Right lobe of liver (tissue), 6 donors: ENCODE results near the gene GBGT1. TPM values are rescaled to one million over a fixed set of nuclear protein-coding genes. Genes with fewer than 3 reads are reported as not detected.

Experiments
- ATAC-seq, 4 donors: fragments of 200-7000 bp; cut with Tn5 transposase; one replicate each; pipeline ENCODE4 v1.9.1; 2020; ENCODE audit warnings: mild to moderate bottlenecking in 4 of 4, moderate library complexity in 4 of 4
- DNase-seq, 3 donors: peaks; one replicate each; pipeline ENCODE4 v3.0.0-alpha.2; 2020
- H3K27ac ChIP-seq, 3 donors: fragments of 200-600 bp; one replicate each; pipeline ENCODE4 v1.8.0; 2022
- H3K27me3 ChIP-seq, 2 donors: fragments of 200-600 bp; one replicate each; pipeline ENCODE4 v1.8.0; 2022
- H3K36me3 ChIP-seq, 4 donors: fragments of 200-600 bp; sonication (generic) in 1 of 4; one replicate each; pipeline versions ENCODE4 v1.5.1 to v1.8.0; 2017 to 2022; ENCODE audit warnings: control low read depth in 1 of 4
- H3K4me1 ChIP-seq, 4 donors: fragments of 200-600 bp; sonication (generic) in 1 of 4; one replicate each; pipeline versions ENCODE4 v1.5.1 to v1.8.0; 2017 to 2022; ENCODE audit warnings: control low read depth in 1 of 4
- H3K4me3 ChIP-seq, 3 donors: fragments of 200-600 bp; one replicate each; pipeline ENCODE4 v1.8.0; 2022
- H3K9me3 ChIP-seq, 4 donors: fragments of 200-600 bp; sonication (generic) in 1 of 4; one replicate each; pipeline versions ENCODE4 v1.5.1 to v1.8.0; 2017 to 2022; ENCODE audit warnings: control low read depth in 1 of 4
- POLR2A ChIP-seq: fragments of 450-650 bp; IDR thresholded peaks from one replicate; pipeline ENCODE4 v1.6.1; 2017; ENCODE audit warnings: antibody characterized with exemption, mild to moderate bottlenecking
- WGBS: methylation state at CpG from one replicate; pipeline ENCODE4 v1.1.6; 2018; ENCODE audit warnings: low coverage, low lambda C conversion rate; ENCODE audit not compliant: insufficient coverage; ENCODE audit errors: missing lambda C conversion rate; 5-methylcytosine and 5-hydroxymethylcytosine counted together
- intact Hi-C, 2 donors: fragments of 100-400 bp; cut with DNase I; formaldehyde crosslinking; loops; one replicate each; pipeline versions ENCODE4 v1.11.2 to v1.14.1; 2022
- total RNA-seq, 6 experiments: library from RNA; depleted of rRNA in 2 of 6; stranded (reverse); fragments of >200 nt in 2 of 6; fragmentation: NEBNext Ultra II Directional in 3 of 6; extraction: Animal tissue kit (Norgen Biotek cat#: 25700) in 3 of 6; gene quantifications; one replicate each; pipeline versions ENCODE4 v1.1.0 to v1.2.4, GENCODE V29; 2016 to 2023
- TF ChIP-seq, protein P1 (sequence below), 4 donors: fragments of 200-600 bp in 3 of 4; fragments of 450-650 bp in 1 of 4; IDR thresholded peaks; one replicate each; pipeline versions ENCODE4 v1.5.1 to v1.8.0; 2016 to 2022; ENCODE audit warnings: antibody characterized with exemption in 4 of 4, mild to moderate bottlenecking in 2 of 4
- donor health status: DM: no; HTN: yes; CAD: no.
- donor health status: DM: no; HTN: no; CAD: no.
- donor health status: DM: no; HTN: no; CAD: no.
- donor health status: DM: no; HTN: yes; CAD: no.
- donor health status: DM: no; HTN: yes; CAD: no.

GBGT1 gene
- total RNA-seq, 6 experiments from 2014 or later: 0.68 to 3.7 (median 1.9) TPM

DNA sequence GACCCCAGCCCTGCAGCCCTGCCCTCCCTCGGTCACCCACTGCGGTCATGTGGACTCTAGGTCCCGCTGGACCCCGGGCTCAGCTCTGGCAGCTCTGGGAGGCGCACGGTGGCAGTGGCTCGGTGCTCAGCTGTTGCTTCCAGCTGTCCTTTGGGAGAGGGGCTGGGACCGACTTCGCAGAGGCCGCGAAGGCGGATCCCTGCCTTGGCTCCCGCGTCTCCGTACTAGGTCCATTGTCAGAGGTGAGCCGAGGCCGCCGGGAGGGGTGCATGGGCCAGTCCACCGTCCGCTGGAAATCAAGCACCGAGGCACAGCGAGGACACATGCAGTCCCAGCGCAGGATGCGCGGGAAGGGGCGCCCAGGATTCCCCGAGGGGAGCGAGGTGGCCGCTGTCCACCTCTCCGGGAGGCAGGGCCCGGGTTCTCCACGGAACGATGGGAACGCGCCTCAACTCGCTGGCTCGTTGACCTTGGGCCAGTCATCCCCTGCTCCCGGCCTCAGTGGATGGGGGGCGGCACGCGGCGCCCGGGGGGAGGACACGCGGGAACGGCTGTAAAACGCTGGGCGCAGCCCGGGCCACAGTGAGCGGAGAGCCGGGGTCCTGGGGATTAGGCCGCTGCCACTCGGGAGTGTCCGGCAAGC is 732 bp downstream of the GBGT1 start:
- no peak for ATAC-seq
- intact Hi-C loops: no loop called here
- Histone ChIP-seq H3K27me3 (no peaks in the 10 kb centered on the region), H3K4me3 (peak overlapping the region; percentile 46 to 56 (median 46)), H3K36me3 (no peaks in the 10 kb centered on the region), H3K27ac (peak overlapping the region in 2 of 3 donors; percentile 29 to 44), H3K4me1 (peaks cover 0 to 6% (median 0%) of the 10 kb centered on the region in 4 donors), H3K9me3 (no peaks in the 10 kb centered on the region)
- TF ChIP-seq POLR2A: no peak
- 13% methylated on average over 3 of the region's 54 CpGs for WGBS
- DNase-seq: no peak

DNA sequence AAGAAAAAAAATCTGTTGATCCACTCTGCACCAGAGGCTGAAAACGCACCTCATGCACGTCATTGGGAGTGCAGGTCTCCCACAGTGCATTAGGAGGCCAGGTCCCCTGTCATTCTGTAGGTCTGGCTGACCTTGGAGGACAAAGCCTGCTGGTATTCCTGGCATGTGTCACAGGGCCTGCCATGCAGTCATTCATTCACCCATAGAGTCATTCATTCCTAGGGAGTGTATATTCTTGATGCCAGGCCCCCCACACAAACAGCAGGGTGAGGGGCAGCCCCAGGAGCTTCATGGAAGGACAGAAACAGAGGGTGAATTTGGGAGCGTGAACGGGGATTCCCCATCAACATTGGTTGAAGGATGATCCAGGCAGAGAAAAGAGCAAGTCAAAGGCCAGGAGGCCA is 2.2 kb downstream of the GBGT1 start:
- no peaks in the 10 kb centered on the region for H3K27me3 ChIP-seq
- no peaks in the 10 kb centered on the region for H3K9me3 ChIP-seq
- no peak overlapping the region for H3K27ac ChIP-seq
- peaks cover 0 to 6% (median 0%) of the 10 kb centered on the region in 4 donors for H3K4me1 ChIP-seq
- no peak for ATAC-seq
- intact Hi-C loops: no loop called here
- WGBS: 56% methylated on average over 4 of the region's 4 CpGs
- no peak for TF ChIP-seq POLR2A
- TF ChIP-seq, protein P1, sequence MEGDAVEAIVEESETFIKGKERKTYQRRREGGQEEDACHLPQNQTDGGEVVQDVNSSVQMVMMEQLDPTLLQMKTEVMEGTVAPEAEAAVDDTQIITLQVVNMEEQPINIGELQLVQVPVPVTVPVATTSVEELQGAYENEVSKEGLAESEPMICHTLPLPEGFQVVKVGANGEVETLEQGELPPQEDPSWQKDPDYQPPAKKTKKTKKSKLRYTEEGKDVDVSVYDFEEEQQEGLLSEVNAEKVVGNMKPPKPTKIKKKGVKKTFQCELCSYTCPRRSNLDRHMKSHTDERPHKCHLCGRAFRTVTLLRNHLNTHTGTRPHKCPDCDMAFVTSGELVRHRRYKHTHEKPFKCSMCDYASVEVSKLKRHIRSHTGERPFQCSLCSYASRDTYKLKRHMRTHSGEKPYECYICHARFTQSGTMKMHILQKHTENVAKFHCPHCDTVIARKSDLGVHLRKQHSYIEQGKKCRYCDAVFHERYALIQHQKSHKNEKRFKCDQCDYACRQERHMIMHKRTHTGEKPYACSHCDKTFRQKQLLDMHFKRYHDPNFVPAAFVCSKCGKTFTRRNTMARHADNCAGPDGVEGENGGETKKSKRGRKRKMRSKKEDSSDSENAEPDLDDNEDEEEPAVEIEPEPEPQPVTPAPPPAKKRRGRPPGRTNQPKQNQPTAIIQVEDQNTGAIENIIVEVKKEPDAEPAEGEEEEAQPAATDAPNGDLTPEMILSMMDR (IDR thresholded peaks at IDR 0.05): no peak
- H3K36me3 ChIP-seq: no peaks in the 10 kb centered on the region
- no peak overlapping the region for H3K4me3 ChIP-seq
- no peak for DNase-seq

DNA sequence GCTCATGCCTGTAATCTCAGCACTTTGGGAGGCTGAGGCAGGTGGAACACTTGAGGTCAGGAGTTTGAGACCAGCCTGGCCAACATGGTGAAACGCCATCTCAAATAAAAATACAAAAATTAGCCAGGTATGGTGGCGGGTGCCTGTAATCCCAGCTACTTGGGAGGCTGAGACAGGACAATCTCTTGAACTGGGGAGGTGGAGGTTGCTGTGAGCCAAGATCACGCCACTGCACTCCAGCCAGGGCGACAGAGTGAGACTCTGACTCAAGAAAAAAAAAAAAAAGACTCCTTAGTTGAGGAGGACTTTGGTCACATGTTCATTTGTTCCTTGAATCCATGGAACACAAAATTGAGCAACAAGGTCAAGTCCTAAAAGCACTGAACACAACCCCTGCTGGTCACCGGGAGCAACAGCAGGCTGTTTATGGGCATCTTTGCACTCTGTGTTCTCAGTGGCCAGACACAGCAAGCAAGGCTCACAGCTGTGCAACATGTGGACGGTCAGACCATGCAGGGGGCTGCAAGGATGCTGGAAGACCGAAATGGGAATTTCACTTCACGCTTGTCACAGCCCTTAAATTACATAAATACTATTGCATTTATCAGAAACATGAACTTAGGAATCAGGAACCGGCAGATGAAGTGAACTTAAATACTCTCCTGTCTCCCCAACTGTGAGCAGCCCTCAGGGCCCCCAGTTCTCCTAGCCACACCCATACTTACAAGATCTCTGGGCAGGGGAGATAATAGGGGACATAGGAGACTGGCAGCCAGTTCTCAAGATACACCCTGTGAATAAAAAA is 2.8 kb downstream of the GBGT1 start:
- no peak overlapping the region for H3K27ac ChIP-seq
- DNase-seq: peak in 1 of 3 donors; percentile 70
- H3K36me3 ChIP-seq: no peaks in the 10 kb centered on the region
- H3K27me3 ChIP-seq: no peaks in the 10 kb centered on the region
- no peaks in the 10 kb centered on the region for H3K9me3 ChIP-seq
- TF ChIP-seq, protein P1 (IDR thresholded peaks at IDR 0.05): peak; percentile 57 to 75 (median 66)
- no peak for TF ChIP-seq POLR2A
- H3K4me1 ChIP-seq: peaks cover 0 to 6% (median 0%) of the 10 kb centered on the region in 4 donors
- intact Hi-C loops: no loop called here
- WGBS: 40% methylated on average over 7 of the region's 9 CpGs
- ATAC-seq: peak; percentile 85 to 89 (median 88)
- no peak overlapping the region for H3K4me3 ChIP-seq

DNA sequence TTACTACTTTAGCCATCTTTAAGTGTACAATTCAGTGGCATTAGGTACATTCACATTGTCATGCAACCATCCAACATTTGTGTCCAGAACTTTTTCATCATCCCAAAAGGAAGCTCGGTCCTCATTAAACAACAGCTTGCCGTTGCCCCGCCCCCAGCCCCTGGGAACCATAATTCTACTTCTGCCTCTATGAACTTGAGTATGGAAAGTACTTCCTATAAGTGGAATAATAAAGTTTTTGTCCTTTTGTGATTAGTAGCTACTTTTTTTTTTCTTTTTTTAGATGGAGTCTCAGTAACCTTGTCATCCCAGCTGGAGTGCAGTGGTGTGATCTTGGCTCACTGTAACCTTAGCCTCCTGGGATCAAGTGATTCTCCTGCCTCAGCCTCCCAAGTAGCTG is 5.0 kb downstream of the GBGT1 start:
- no peak for TF ChIP-seq POLR2A
- TF ChIP-seq, protein P1 (IDR thresholded peaks at IDR 0.05): no peak
- Histone ChIP-seq H3K36me3 (no peaks in the 10 kb centered on the region), H3K4me3 (no peak overlapping the region), H3K27ac (no peak overlapping the region), H3K4me1 (peaks cover 0 to 6% (median 0%) of the 10 kb centered on the region in 4 donors), H3K27me3 (no peaks in the 10 kb centered on the region), H3K9me3 (no peaks in the 10 kb centered on the region)
- intact Hi-C loops: no loop called here
- ATAC-seq (no peak), DNase-seq (no peak)
- 100% methylated on average over 3 of the region's 3 CpGs for WGBS

DNA sequence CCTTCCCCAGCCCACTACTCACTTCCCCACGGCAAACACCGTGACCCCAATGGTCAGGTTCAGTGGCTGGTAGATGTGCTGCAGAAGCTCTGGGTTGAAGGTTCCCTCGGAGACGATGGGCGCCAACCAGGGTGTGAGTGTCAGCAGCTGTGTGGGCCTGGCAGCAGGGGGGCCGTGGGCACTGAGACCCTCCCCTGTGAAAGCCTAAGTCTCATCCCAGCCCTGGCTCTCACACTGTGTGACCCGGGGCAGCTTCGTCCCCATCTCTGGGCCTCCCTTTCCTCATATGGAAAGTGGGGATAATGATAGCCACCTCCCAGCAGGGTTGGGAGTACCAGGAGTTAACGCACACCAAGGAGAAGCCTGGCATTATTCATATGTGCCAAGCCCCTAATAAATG is 8.6 kb downstream of the GBGT1 start:
- no peak for TF ChIP-seq POLR2A
- TF ChIP-seq, protein P1 (IDR thresholded peaks at IDR 0.05): no peak
- intact Hi-C loops: no loop called here
- no peaks in the 10 kb centered on the region for H3K36me3 ChIP-seq
- 100% methylated on average over 1 of the region's 9 CpGs for WGBS
- no peaks in the 10 kb centered on the region for H3K9me3 ChIP-seq
- H3K4me3 ChIP-seq: no peak overlapping the region
- no peaks in the 10 kb centered on the region for H3K4me1 ChIP-seq
- ATAC-seq (no peak), DNase-seq (peak in 1 of 3 donors; percentile 47)
- H3K27me3 ChIP-seq: no peaks in the 10 kb centered on the region
- H3K27ac ChIP-seq: no peak overlapping the region
